ENCODE results near the gene DDX42.
"Not testable (repeated sequence)": the region's sequence is repeated elsewhere in the genome, so short reads cannot be mapped to it uniquely, and the experiment has no call there.

The DDX42 gene

GRCh38 chr17:63854709-63855108 lies 80.7 kb downstream of the DDX42 start:
- TF ChIP-seq, protein P1, sequence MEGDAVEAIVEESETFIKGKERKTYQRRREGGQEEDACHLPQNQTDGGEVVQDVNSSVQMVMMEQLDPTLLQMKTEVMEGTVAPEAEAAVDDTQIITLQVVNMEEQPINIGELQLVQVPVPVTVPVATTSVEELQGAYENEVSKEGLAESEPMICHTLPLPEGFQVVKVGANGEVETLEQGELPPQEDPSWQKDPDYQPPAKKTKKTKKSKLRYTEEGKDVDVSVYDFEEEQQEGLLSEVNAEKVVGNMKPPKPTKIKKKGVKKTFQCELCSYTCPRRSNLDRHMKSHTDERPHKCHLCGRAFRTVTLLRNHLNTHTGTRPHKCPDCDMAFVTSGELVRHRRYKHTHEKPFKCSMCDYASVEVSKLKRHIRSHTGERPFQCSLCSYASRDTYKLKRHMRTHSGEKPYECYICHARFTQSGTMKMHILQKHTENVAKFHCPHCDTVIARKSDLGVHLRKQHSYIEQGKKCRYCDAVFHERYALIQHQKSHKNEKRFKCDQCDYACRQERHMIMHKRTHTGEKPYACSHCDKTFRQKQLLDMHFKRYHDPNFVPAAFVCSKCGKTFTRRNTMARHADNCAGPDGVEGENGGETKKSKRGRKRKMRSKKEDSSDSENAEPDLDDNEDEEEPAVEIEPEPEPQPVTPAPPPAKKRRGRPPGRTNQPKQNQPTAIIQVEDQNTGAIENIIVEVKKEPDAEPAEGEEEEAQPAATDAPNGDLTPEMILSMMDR (IDR thresholded peaks at IDR 0.05; ENCODE audit: low read length, missing control alignments) = no peak
- no peak for DNase-seq (ENCODE audit: low read depth)
- H3K4me3 ChIP-seq (replicated peaks; ENCODE audit: low read depth, low read length) = no peak overlapping the region

DNA sequence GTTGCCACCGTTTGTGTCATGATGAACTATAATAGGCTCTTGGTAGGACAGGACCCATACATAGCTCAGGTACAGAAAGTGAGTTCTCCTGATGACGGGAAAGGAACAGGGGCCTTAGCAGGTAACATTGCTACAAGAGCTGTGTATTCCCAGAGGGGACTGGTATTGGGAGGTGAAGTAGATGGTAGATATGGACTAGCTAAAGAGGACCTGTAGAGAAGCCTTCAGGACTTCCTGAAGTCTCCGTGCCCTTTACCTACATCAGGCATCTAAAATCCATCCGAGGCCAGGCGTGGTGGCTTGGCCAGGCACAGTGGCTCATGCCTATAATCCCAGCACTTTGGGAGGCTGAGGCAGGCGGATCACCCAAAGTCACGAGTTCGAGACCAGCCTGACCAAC lies 81.2 kb downstream of the DDX42 start:
- TF ChIP-seq, protein P1 (IDR thresholded peaks at IDR 0.05; ENCODE audit: low read length, missing control alignments) = no peak
- H3K4me3 ChIP-seq (replicated peaks; ENCODE audit: low read depth, low read length) = no peak overlapping the region
- no peak for DNase-seq (ENCODE audit: low read depth)

DNA sequence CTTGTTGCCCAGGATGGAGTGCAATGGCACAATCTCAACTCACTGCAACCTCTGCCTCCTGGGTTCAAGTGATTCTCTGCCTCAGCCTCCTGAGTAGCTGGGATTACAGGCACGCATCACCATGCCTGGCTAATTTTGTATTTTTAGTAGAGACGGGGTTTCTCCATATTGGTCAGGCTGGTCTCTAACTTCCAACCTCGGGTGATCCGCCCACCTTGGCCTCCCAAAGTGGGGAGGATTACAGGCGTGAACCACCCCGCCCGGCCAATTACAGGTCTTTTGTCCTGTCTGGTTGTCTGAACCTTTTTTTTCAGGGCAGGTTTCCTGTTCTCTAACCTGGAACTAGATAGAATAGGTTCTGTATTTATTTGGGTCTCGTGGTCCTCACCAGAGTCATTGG lies 82.5 kb downstream of the DDX42 start:
- not testable (repeated sequence) for DNase-seq (ENCODE audit: low read depth); H3K4me3 ChIP-seq (replicated peaks; ENCODE audit: low read depth, low read length)

DNA sequence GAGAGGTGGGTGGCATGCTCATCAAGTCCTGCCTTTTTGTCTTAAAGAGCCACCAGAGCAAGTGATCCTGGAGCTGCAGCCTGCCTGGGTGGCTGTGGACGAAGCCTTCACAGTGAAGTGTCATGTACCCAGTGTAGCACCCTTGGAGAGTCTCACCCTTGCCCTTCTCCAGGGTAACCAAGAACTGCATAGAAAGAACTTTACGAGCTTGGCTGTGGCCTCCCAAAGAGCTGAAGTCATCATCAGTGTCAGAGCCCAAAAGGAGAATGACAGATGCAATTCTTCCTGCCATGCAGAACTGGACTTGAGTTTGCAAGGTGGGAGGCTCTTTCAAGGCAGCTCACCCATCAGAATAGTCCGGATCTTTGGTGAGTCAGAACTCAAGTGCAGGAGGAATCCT lies 85.3 kb downstream of the DDX42 start:
- no peak overlapping the region for H3K4me3 ChIP-seq (replicated peaks; ENCODE audit: low read depth, low read length)
- TF ChIP-seq, protein P1 (IDR thresholded peaks at IDR 0.05; ENCODE audit: low read length, missing control alignments) = no peak
- no peak for DNase-seq (ENCODE audit: low read depth)

GRCh38 chr17:63866625-63867024 lies 92.7 kb downstream of the DDX42 start:
- H3K4me3 ChIP-seq (replicated peaks; ENCODE audit: low read depth, low read length); DNase-seq (ENCODE audit: low read depth): not testable (repeated sequence)
- TF ChIP-seq, protein P1 (IDR thresholded peaks at IDR 0.05; ENCODE audit: low read length, missing control alignments) = peak; percentile 32
